Measurements from ENCODE around the gene RASA3. TPM values are rescaled to one million over a fixed set of nuclear protein-coding genes. Genes with fewer than 3 reads are reported as not detected.

The RASA3 gene
- total RNA-seq, 1 experiment from 2014 or later, result 0.56 TPM

DNA sequence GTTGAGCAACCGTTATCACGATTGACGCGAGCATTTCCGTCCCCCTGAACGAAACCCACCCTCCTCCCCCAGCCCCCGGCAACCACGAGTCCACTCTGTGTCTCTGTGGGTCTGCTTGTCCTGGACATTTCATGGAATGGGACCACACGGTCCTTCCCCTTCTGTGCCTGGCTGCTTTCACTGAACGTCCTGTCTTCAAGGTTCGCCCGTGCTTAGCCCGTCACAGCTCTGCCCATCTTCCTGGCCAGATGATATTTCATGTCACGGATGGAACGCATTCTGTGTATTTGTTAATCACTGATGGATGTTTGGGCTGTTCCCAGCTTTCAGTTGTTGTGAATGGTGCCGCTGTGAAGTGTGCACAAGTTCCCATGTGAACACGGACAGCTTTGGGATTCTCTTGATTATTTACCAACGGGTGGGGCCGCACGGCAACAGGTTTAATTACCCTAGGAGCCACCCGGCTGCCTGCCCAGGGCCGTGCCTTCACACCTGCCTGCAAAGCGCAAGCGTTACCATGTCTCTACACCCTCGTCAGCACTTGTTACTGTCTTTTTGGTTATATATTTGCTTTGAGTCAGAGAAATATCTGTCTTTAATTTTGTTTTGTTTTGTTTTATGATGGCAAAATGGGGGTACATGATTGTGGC lies 42.5 kb downstream of the RASA3 start:
- Histone ChIP-seq H3K79me2 (ENCODE audit: low read length) (no peaks in the 10 kb centered on the region), H3K27me3 (ENCODE audit: low read length) (no peaks in the 10 kb centered on the region), H3K27ac (ENCODE audit: low read length) (no peak overlapping the region), H3K9me2 (replicated peaks; ENCODE audit: insufficient read depth, low read length) (no peaks in the 10 kb centered on the region), H3K4me2 (ENCODE audit: low read depth, low read length, poor library complexity, severe bottlenecking) (no peak overlapping the region), H4K20me1 (ENCODE audit: insufficient read depth, low read depth, low read length) (no peaks in the 10 kb centered on the region), H3K4me3 (ENCODE audit: low read length) (no peak overlapping the region), H3K36me3 (ENCODE audit: insufficient read depth, low read length) (no peaks in the 10 kb centered on the region), H2AFZ (ENCODE audit: low read length) (no peak overlapping the region), H3K9me3 (ENCODE audit: low read length) (peaks cover 6% of the 10 kb centered on the region; the same call in 1 of the 2 replicates), H3K4me1 (ENCODE audit: low read length) (no peaks in the 10 kb centered on the region), H3K9ac (ENCODE audit: low read length) (no peak overlapping the region)
- no peak for DNase-seq

DNA sequence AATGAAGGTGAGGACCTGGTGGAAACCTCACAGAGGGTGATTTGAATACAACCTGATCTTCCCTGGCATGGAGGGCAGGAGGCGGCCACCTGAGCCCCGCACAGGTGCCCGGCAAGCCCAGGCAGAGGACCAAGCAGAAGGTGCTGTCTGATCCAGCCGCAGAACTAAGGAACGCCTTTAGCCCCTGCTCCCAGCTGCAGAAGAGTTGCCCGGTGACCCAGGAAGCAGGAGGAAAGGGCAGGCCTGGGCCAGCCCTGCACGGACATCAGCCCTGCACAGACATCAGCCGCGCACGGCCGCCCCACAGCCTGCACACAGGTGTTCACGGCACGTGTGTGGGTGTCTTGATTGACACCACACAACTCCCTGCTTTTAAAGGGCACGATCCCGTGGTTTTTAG lies 43.1 kb downstream of the RASA3 start:
- H4K20me1 ChIP-seq (ENCODE audit: insufficient read depth, low read depth, low read length), result no peaks in the 10 kb centered on the region
- no peaks in the 10 kb centered on the region for H3K79me2 ChIP-seq (ENCODE audit: low read length)
- DNase-seq, result no peak
- H3K9ac ChIP-seq (ENCODE audit: low read length), result no peak overlapping the region
- no peaks in the 10 kb centered on the region for H3K4me1 ChIP-seq (ENCODE audit: low read length)
- no peaks in the 10 kb centered on the region for H3K36me3 ChIP-seq (ENCODE audit: insufficient read depth, low read length)
- peaks cover 6% of the 10 kb centered on the region; the same call in 1 of the 2 replicates for H3K9me3 ChIP-seq (ENCODE audit: low read length)
- H3K4me3 ChIP-seq (ENCODE audit: low read length), result no peak overlapping the region
- no peaks in the 10 kb centered on the region for H3K9me2 ChIP-seq (replicated peaks; ENCODE audit: insufficient read depth, low read length)
- H2AFZ ChIP-seq (ENCODE audit: low read length), result no peak overlapping the region
- no peaks in the 10 kb centered on the region for H3K27me3 ChIP-seq (ENCODE audit: low read length)
- no peak overlapping the region for H3K27ac ChIP-seq (ENCODE audit: low read length)
- no peak overlapping the region for H3K4me2 ChIP-seq (ENCODE audit: low read depth, low read length, poor library complexity, severe bottlenecking)

DNA sequence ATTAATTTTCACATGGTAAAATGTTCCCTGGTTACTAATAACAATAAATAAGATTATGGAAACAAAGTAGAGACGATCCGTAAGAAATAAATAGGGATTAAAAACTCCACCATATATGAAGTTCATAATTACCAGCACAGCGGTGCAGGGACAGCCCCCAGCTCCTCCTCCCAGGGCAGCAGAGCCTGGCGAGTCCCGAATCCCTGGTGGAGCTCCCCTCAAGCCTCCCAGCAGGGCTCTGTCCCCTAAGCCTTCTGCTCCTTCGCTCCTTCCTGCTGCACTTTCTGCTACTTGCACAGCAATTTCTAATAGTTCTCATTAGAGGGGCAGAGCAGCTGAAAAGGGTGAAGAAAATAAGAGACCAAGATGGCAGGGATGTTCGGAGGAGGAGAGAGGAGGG lies 43.6 kb downstream of the RASA3 start:
- Histone ChIP-seq H3K27ac (ENCODE audit: low read length) (no peak overlapping the region), H3K4me3 (ENCODE audit: low read length) (no peak overlapping the region), H3K4me2 (ENCODE audit: low read depth, low read length, poor library complexity, severe bottlenecking) (no peak overlapping the region), H2AFZ (ENCODE audit: low read length) (no peak overlapping the region), H3K9me3 (ENCODE audit: low read length) (peaks cover 6% of the 10 kb centered on the region; the same call in 1 of the 2 replicates), H4K20me1 (ENCODE audit: insufficient read depth, low read depth, low read length) (no peaks in the 10 kb centered on the region), H3K4me1 (ENCODE audit: low read length) (no peaks in the 10 kb centered on the region), H3K36me3 (ENCODE audit: insufficient read depth, low read length) (no peaks in the 10 kb centered on the region), H3K9me2 (replicated peaks; ENCODE audit: insufficient read depth, low read length) (no peaks in the 10 kb centered on the region), H3K79me2 (ENCODE audit: low read length) (no peaks in the 10 kb centered on the region), H3K9ac (ENCODE audit: low read length) (no peak overlapping the region), H3K27me3 (ENCODE audit: low read length) (no peaks in the 10 kb centered on the region)
- DNase-seq, result no peak

DNA sequence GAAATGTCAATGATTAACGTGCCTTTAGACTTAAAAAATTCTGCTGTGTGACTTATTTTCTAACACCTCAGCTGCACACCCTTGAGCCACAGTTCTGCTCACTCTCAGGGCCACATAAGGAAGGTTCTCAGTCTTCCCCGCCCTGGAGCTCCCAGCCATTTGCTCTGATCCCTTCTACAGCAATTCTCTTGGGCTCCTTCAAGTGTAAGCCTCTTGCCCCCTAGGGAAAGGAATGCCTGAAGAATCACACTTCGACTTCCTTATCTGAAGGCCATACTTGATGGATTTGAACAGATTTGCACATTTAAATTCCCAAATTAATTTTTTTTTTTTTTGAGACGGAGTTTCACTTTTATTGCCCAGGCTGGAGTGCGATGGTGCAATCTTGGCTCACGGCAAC lies 44.2 kb downstream of the RASA3 start:
- DNase-seq, result no peak
- Histone ChIP-seq H3K9ac (ENCODE audit: low read length) (no peak overlapping the region), H3K4me1 (ENCODE audit: low read length) (no peaks in the 10 kb centered on the region), H4K20me1 (ENCODE audit: insufficient read depth, low read depth, low read length) (no peaks in the 10 kb centered on the region), H3K27me3 (ENCODE audit: low read length) (no peaks in the 10 kb centered on the region), H3K79me2 (ENCODE audit: low read length) (no peaks in the 10 kb centered on the region), H3K4me3 (ENCODE audit: low read length) (no peak overlapping the region), H3K9me3 (ENCODE audit: low read length) (peaks cover 6% of the 10 kb centered on the region; the same call in 1 of the 2 replicates), H3K9me2 (replicated peaks; ENCODE audit: insufficient read depth, low read length) (no peaks in the 10 kb centered on the region), H3K27ac (ENCODE audit: low read length) (no peak overlapping the region), H3K36me3 (ENCODE audit: insufficient read depth, low read length) (no peaks in the 10 kb centered on the region), H3K4me2 (ENCODE audit: low read depth, low read length, poor library complexity, severe bottlenecking) (no peak overlapping the region), H2AFZ (ENCODE audit: low read length) (no peak overlapping the region)

GRCh38 chr13:114087430-114087829 lies 45.0 kb downstream of the RASA3 start:
- no peaks in the 10 kb centered on the region for H3K36me3 ChIP-seq (ENCODE audit: insufficient read depth, low read length)
- peaks cover 6% of the 10 kb centered on the region for H3K9me3 ChIP-seq (ENCODE audit: low read length)
- H3K27ac ChIP-seq (ENCODE audit: low read length), result no peak overlapping the region
- no peaks in the 10 kb centered on the region for H3K79me2 ChIP-seq (ENCODE audit: low read length)
- no peaks in the 10 kb centered on the region for H3K4me1 ChIP-seq (ENCODE audit: low read length)
- H3K4me2 ChIP-seq (ENCODE audit: low read depth, low read length, poor library complexity, severe bottlenecking), result no peak overlapping the region
- no peak overlapping the region for H2AFZ ChIP-seq (ENCODE audit: low read length)
- no peaks in the 10 kb centered on the region for H3K27me3 ChIP-seq (ENCODE audit: low read length)
- H3K9me2 ChIP-seq (replicated peaks; ENCODE audit: insufficient read depth, low read length), result no peaks in the 10 kb centered on the region
- H3K9ac ChIP-seq (ENCODE audit: low read length), result no peak overlapping the region
- H4K20me1 ChIP-seq (ENCODE audit: insufficient read depth, low read depth, low read length), result no peaks in the 10 kb centered on the region
- no peak for DNase-seq
- no peak overlapping the region for H3K4me3 ChIP-seq (ENCODE audit: low read length)

GRCh38 chr13:114082849-114083645 lies 49.4 kb downstream of the RASA3 start:
- no peak for DNase-seq
- no peaks in the 10 kb centered on the region for H3K4me1 ChIP-seq (ENCODE audit: low read length)
- no peaks in the 10 kb centered on the region for H3K36me3 ChIP-seq (ENCODE audit: insufficient read depth, low read length)
- H3K4me3 ChIP-seq (ENCODE audit: low read length), result no peak overlapping the region
- no peaks in the 10 kb centered on the region for H3K79me2 ChIP-seq (ENCODE audit: low read length)
- no peak overlapping the region for H3K4me2 ChIP-seq (ENCODE audit: low read depth, low read length, poor library complexity, severe bottlenecking)
- no peak overlapping the region for H3K27ac ChIP-seq (ENCODE audit: low read length)
- no peaks in the 10 kb centered on the region for H3K9me2 ChIP-seq (replicated peaks; ENCODE audit: insufficient read depth, low read length)
- no peak overlapping the region for H2AFZ ChIP-seq (ENCODE audit: low read length)
- no peaks in the 10 kb centered on the region; the same call in 1 of the 2 replicates for H3K9me3 ChIP-seq (ENCODE audit: low read length)
- H4K20me1 ChIP-seq (ENCODE audit: insufficient read depth, low read depth, low read length), result no peaks in the 10 kb centered on the region
- H3K9ac ChIP-seq (ENCODE audit: low read length), result no peak overlapping the region
- H3K27me3 ChIP-seq (ENCODE audit: low read length), result no peaks in the 10 kb centered on the region

DNA sequence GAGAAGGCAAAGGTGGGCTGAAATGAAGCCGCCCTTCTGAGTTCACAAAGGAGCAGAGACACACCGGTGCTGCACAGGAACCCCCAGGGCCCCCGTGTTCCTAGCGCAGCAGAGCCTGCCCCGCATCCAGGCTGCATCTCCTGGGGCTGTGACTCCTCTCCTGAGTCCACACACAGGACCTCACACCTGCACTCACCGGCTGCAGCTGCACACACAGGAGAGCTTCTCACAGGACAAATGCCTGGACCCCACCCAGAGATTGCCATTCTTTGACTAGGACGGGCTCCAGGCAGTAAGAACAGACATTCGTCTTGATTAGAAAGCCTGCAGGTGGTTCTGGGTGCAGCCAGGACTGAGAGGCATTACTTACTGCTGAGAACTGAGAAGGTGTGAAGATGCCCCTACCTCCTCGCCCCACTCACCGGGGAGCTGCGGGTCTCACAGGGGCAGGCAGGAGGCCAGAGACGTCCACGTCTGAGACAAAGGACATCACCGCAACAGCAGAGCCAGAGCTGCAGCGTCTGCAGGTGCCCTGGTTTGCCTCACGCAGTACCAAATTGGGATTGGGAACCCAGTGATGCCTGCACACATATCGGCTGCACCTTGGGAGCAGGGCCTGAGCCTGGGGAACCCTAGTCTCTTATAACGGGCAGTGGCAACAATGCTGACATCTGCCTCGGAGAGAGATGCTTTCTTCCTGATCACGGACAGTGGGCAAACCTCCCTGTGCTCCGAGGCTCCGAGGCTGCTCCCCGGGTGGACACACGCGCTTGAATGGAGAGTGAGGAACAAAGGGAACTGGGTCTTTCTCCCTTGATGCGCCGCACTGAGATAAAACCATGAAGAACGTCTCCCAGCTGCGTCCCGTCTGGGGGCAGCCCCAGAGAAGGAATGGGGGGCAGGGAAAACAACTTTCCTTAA lies 50.4 kb downstream of the RASA3 start:
- Histone ChIP-seq H3K4me2 (ENCODE audit: low read depth, low read length, poor library complexity, severe bottlenecking) (no peak overlapping the region), H3K36me3 (ENCODE audit: insufficient read depth, low read length) (no peaks in the 10 kb centered on the region), H3K27ac (ENCODE audit: low read length) (no peak overlapping the region), H3K4me1 (ENCODE audit: low read length) (no peaks in the 10 kb centered on the region), H3K9me3 (ENCODE audit: low read length) (no peaks in the 10 kb centered on the region; the same call in 1 of the 2 replicates), H2AFZ (ENCODE audit: low read length) (no peak overlapping the region), H3K27me3 (ENCODE audit: low read length) (no peaks in the 10 kb centered on the region), H3K79me2 (ENCODE audit: low read length) (no peaks in the 10 kb centered on the region), H3K9me2 (replicated peaks; ENCODE audit: insufficient read depth, low read length) (no peaks in the 10 kb centered on the region), H4K20me1 (ENCODE audit: insufficient read depth, low read depth, low read length) (no peaks in the 10 kb centered on the region), H3K9ac (ENCODE audit: low read length) (no peak overlapping the region), H3K4me3 (ENCODE audit: low read length) (no peak overlapping the region)
- DNase-seq, result no peak
